ENCODE results near the gene HIVEP2.

HIVEP2 gene

DNA sequence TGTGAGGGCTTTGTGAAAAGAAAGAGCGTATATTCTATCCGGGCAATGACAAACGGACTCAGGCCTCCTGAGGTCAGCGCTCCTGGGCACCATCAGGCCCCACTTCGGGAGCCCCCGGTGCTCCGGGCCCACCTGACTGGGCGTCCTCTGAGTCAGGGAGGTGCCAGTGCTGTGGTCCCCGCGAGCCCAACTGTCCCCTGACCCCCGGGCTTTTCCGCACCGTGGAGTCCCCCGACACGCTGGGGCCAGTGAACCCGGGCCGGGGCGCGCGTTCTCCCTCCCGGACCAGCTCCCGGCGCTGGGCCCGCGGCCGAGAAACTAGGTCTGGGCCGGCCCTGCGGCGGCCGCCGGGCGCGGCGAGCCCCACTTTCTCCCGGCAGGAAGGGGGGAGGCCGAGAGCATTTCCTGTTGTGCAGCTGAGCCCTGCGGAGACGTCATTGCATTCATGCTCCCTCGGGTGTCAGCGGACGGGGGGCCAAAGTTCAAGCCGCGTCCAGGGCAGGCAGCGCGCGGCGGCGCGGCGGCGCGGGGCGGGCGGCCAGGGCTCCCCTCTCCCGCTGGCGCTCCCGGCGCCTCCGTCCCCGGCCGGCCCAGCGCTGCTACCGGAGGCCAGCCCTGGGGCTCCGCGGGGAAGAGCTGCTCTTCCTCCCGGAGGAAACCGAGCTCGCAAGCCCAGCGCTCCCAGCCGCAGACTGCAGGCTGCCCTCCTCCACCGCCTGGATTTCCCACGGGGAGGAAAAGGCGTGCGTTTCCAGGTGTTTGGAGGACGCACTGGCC, 18.3 kb downstream of the HIVEP2 start:
- no peak; the same call in 1 of the 2 replicates for TF ChIP-seq GABPA (IDR thresholded peaks at IDR 0.05; ENCODE audit: low read depth)
- peak; percentile 24; the same call in 1 of the 2 replicates for TF ChIP-seq POLR2AphosphoS5 (IDR thresholded peaks at IDR 0.05; ENCODE audit: low read depth)
- TF ChIP-seq SPI1 (IDR thresholded peaks at IDR 0.05; ENCODE audit: borderline replicate concordance, low read depth): no peak
- TF ChIP-seq, protein P1, sequence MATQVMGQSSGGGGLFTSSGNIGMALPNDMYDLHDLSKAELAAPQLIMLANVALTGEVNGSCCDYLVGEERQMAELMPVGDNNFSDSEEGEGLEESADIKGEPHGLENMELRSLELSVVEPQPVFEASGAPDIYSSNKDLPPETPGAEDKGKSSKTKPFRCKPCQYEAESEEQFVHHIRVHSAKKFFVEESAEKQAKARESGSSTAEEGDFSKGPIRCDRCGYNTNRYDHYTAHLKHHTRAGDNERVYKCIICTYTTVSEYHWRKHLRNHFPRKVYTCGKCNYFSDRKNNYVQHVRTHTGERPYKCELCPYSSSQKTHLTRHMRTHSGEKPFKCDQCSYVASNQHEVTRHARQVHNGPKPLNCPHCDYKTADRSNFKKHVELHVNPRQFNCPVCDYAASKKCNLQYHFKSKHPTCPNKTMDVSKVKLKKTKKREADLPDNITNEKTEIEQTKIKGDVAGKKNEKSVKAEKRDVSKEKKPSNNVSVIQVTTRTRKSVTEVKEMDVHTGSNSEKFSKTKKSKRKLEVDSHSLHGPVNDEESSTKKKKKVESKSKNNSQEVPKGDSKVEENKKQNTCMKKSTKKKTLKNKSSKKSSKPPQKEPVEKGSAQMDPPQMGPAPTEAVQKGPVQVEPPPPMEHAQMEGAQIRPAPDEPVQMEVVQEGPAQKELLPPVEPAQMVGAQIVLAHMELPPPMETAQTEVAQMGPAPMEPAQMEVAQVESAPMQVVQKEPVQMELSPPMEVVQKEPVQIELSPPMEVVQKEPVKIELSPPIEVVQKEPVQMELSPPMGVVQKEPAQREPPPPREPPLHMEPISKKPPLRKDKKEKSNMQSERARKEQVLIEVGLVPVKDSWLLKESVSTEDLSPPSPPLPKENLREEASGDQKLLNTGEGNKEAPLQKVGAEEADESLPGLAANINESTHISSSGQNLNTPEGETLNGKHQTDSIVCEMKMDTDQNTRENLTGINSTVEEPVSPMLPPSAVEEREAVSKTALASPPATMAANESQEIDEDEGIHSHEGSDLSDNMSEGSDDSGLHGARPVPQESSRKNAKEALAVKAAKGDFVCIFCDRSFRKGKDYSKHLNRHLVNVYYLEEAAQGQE (IDR thresholded peaks at IDR 0.05; ENCODE audit: insufficient replicate concordance, low read depth): no peak
- peak in 1 of 2 experiments; percentile 14 for DNase-seq (ENCODE audit: low read depth in 1 of 2, low spot score in 1 of 2)
- no peaks in the 10 kb centered on the region for H3K27me3 ChIP-seq (ENCODE audit: insufficient read depth, poor library complexity, severe bottlenecking)
- no peak overlapping the region for H3K27ac ChIP-seq (replicated peaks)
- peak overlapping the region; percentile 40 for H3K4me3 ChIP-seq (replicated peaks; ENCODE audit: insufficient read depth, low read length)

DNA sequence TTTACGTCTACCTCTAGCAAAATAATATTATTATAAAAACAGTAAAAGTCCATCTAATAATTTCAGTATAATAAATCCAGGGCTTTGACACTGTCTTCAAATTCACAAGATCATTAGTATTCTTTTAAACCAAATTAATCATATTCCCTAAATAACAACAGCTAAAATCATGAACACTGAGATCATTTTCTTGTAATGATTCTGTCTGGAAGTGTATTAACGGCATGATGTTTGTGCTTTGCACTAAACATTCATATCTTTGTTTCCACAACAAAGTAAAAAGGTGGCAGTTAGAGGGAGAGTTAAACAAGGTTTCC, 18.8 kb downstream of the HIVEP2 start:
- DNase-seq (ENCODE audit: low read depth in 1 of 2, low spot score in 1 of 2): no peak
- Histone ChIP-seq H3K4me3 (replicated peaks; ENCODE audit: insufficient read depth, low read length) (no peak overlapping the region), H3K27me3 (ENCODE audit: insufficient read depth, poor library complexity, severe bottlenecking) (no peaks in the 10 kb centered on the region), H3K27ac (replicated peaks) (no peak overlapping the region)
- TF ChIP-seq GABPA (IDR thresholded peaks at IDR 0.05; ENCODE audit: low read depth) (no peak), SPI1 (IDR thresholded peaks at IDR 0.05; ENCODE audit: borderline replicate concordance, low read depth) (no peak), POLR2AphosphoS5 (IDR thresholded peaks at IDR 0.05; ENCODE audit: low read depth) (no peak)
- TF ChIP-seq, protein P2, sequence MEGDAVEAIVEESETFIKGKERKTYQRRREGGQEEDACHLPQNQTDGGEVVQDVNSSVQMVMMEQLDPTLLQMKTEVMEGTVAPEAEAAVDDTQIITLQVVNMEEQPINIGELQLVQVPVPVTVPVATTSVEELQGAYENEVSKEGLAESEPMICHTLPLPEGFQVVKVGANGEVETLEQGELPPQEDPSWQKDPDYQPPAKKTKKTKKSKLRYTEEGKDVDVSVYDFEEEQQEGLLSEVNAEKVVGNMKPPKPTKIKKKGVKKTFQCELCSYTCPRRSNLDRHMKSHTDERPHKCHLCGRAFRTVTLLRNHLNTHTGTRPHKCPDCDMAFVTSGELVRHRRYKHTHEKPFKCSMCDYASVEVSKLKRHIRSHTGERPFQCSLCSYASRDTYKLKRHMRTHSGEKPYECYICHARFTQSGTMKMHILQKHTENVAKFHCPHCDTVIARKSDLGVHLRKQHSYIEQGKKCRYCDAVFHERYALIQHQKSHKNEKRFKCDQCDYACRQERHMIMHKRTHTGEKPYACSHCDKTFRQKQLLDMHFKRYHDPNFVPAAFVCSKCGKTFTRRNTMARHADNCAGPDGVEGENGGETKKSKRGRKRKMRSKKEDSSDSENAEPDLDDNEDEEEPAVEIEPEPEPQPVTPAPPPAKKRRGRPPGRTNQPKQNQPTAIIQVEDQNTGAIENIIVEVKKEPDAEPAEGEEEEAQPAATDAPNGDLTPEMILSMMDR (IDR thresholded peaks at IDR 0.05; ENCODE audit: insufficient read depth, low read length): no peak
- TF ChIP-seq, protein P1 (IDR thresholded peaks at IDR 0.05; ENCODE audit: insufficient replicate concordance, low read depth): no peak

DNA sequence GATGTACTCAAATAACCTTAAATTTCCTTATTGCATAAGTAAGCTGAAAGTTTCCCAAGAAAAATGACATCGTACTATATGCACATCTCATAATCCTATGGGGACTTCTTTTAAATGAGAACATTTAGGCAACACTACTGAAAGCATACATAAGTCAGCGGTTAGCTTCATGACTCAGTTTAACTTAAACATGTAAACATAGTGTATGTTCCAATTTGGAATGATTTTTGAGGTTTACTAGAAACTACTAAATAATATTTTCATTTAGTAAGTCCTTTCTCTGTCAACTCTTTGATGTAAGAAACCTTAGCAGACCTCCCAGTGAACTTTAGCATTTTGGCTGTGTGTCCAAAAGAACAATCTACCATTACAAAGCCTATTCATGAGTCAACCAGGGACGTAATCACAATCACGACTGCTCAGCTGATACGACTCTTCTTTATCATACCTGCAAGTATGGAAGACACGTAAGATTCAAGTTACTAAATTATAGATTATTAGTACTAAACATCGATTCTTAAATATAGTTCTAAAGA, 19.3 kb downstream of the HIVEP2 start:
- H3K27ac ChIP-seq (replicated peaks): no peak overlapping the region
- no peak for DNase-seq (ENCODE audit: low read depth in 1 of 2, low spot score in 1 of 2)
- TF ChIP-seq, protein P1 (IDR thresholded peaks at IDR 0.05; ENCODE audit: insufficient replicate concordance, low read depth): no peak
- no peak for TF ChIP-seq SPI1 (IDR thresholded peaks at IDR 0.05; ENCODE audit: borderline replicate concordance, low read depth)
- TF ChIP-seq GABPA (IDR thresholded peaks at IDR 0.05; ENCODE audit: low read depth): no peak
- no peak for TF ChIP-seq POLR2AphosphoS5 (IDR thresholded peaks at IDR 0.05; ENCODE audit: low read depth)
- TF ChIP-seq, protein P2 (IDR thresholded peaks at IDR 0.05; ENCODE audit: insufficient read depth, low read length): no peak
- H3K27me3 ChIP-seq (ENCODE audit: insufficient read depth, poor library complexity, severe bottlenecking): no peaks in the 10 kb centered on the region
- H3K4me3 ChIP-seq (replicated peaks; ENCODE audit: insufficient read depth, low read length): no peak overlapping the region

Data from HL-60 (cell line).